Astrocyte (in vitro differentiated cells and primary cell): ENCODE data around the gene MLN. TPM values are rescaled to one million over a fixed set of nuclear protein-coding genes. Genes with fewer than 3 reads are reported as not detected.
A peak's percentile ranks its signal among the peaks of the same experiment; 100 is the strongest.

ENCODE experiments used
- DNase-seq: peaks from one replicate; pipeline ENCODE4 v3.0.0-alpha.2; 2010; ENCODE audit warnings: low read depth
- FAIRE-seq: peaks from 2 replicates; lab custom pipeline; 2011; peaks lifted over from hg19 to GRCh38; lab: Jason Lieb, UNC
- H2AFZ ChIP-seq: 2 replicates; pipeline ENCODE4 v1.6.0; 2012; ENCODE audit warnings: low read depth, low read length, inconsistent platforms
- H3K27ac ChIP-seq: 2 replicates; pipeline ENCODE4 v1.5.1; 2011; ENCODE audit warnings: low read depth, low read length, inconsistent platforms
- H3K27me3 ChIP-seq: 2 replicates; pipeline ENCODE4 v1.6.0; 2011; ENCODE audit warnings: low read length, inconsistent platforms; ENCODE audit not compliant: insufficient read depth
- H3K36me3 ChIP-seq: 2 replicates; pipeline ENCODE4 v1.5.1; 2011; ENCODE audit warnings: low read length, inconsistent platforms; ENCODE audit not compliant: insufficient read depth
- H3K4me1 ChIP-seq: 2 replicates; pipeline ENCODE4 v1.5.1; 2011; ENCODE audit warnings: low read length, inconsistent platforms; ENCODE audit not compliant: insufficient read depth
- H3K4me2 ChIP-seq: 2 replicates; pipeline ENCODE4 v1.6.0; 2012; ENCODE audit warnings: low read length, inconsistent platforms
- H3K4me3 ChIP-seq: 2 replicates; pipeline ENCODE4 v1.5.1; 2011; ENCODE audit warnings: low read depth, mild to moderate bottlenecking, low read length, inconsistent platforms; ENCODE audit not compliant: insufficient read depth
- H3K79me2 ChIP-seq: 2 replicates; pipeline ENCODE4 v1.6.0; 2012; ENCODE audit warnings: mild to moderate bottlenecking, low read length, inconsistent platforms; ENCODE audit not compliant: insufficient read depth
- H3K9ac ChIP-seq: 2 replicates; pipeline ENCODE4 v1.6.0; 2012; ENCODE audit warnings: mild to moderate bottlenecking, low read length, inconsistent platforms
- H3K9me3 ChIP-seq: 2 replicates; pipeline ENCODE4 v1.5.1; 2012; ENCODE audit warnings: low read depth, mild to moderate bottlenecking, low read length, inconsistent platforms; ENCODE audit not compliant: insufficient read depth
- H4K20me1 ChIP-seq: 2 replicates; pipeline ENCODE4 v1.6.0; 2012; ENCODE audit warnings: low read length, inconsistent platforms; ENCODE audit not compliant: insufficient read depth
- H3K27ac Mint-ChIP-seq: one replicate; pipeline ENCODE4 v1.8.0; 2021; ENCODE audit warnings: mild to moderate bottlenecking, mixed read lengths; ENCODE audit not compliant: unreplicated experiment
- H3K27me3 Mint-ChIP-seq: one replicate; pipeline ENCODE4 v1.8.0; 2021; ENCODE audit warnings: low read depth, mixed read lengths; ENCODE audit not compliant: unreplicated experiment
- H3K36me3 Mint-ChIP-seq: one replicate; pipeline ENCODE4 v1.8.0; 2021; ENCODE audit warnings: low read depth, mixed read lengths; ENCODE audit not compliant: unreplicated experiment
- H3K4me1 Mint-ChIP-seq: one replicate; pipeline ENCODE4 v1.8.0; 2021; ENCODE audit warnings: low read depth, mixed read lengths; ENCODE audit not compliant: unreplicated experiment
- H3K4me3 Mint-ChIP-seq: one replicate; pipeline ENCODE4 v1.8.0; 2021; ENCODE audit warnings: mild to moderate bottlenecking, moderate library complexity, mixed read lengths; ENCODE audit not compliant: unreplicated experiment
- H3K9me3 Mint-ChIP-seq: one replicate; pipeline ENCODE4 v1.8.0; 2021; ENCODE audit warnings: mild to moderate bottlenecking, mixed read lengths; ENCODE audit not compliant: unreplicated experiment
- EZH2 ChIP-seq: IDR thresholded peaks from 2 replicates; pipeline ENCODE4 v1.6.1; 2012; ENCODE audit warnings: mild to moderate bottlenecking, low read length, inconsistent platforms; ENCODE audit not compliant: insufficient read depth
- total RNA-seq: library from RNA; stranded (reverse); gene quantifications from 2 replicates; pipeline ENCODE4 v1.2.1, GENCODE V29; 2021
- TF ChIP-seq, protein P1 (sequence below): IDR thresholded peaks from 2 replicates; pipeline ENCODE4 v1.5.1; 2011; ENCODE audit warnings: low read depth, mild to moderate bottlenecking, inconsistent platforms, low read length, moderate library complexity; ENCODE audit not compliant: insufficient read depth

The MLN gene
- total RNA-seq, 1 donor from 2014 or later: not detected

- no peak overlapping the region for H3K4me3 ChIP-seq
- DNase-seq (peak; percentile 94), FAIRE-seq (peak; percentile 97)
- peaks cover 31% of the 10 kb centered on the region for H3K4me1 ChIP-seq
- H3K27ac ChIP-seq: peak overlapping the region; percentile 47
- Mint-ChIP-seq H3K36me3 (peaks cover 3% of the 10 kb centered on the region), H3K9me3 (peaks cover 3% of the 10 kb centered on the region), H3K4me1 (peaks cover 34% of the 10 kb centered on the region), H3K4me3 (peak overlapping the region; percentile 37), H3K27ac (peak overlapping the region; percentile 80), H3K27me3 (peaks cover 2% of the 10 kb centered on the region)
- no peaks in the 10 kb centered on the region for H3K9me3 ChIP-seq
- H2AFZ ChIP-seq: peak overlapping the region; percentile 7
- peak overlapping the region; percentile 66 for H3K4me2 ChIP-seq
- no peak for TF ChIP-seq EZH2
- TF ChIP-seq, protein P1, sequence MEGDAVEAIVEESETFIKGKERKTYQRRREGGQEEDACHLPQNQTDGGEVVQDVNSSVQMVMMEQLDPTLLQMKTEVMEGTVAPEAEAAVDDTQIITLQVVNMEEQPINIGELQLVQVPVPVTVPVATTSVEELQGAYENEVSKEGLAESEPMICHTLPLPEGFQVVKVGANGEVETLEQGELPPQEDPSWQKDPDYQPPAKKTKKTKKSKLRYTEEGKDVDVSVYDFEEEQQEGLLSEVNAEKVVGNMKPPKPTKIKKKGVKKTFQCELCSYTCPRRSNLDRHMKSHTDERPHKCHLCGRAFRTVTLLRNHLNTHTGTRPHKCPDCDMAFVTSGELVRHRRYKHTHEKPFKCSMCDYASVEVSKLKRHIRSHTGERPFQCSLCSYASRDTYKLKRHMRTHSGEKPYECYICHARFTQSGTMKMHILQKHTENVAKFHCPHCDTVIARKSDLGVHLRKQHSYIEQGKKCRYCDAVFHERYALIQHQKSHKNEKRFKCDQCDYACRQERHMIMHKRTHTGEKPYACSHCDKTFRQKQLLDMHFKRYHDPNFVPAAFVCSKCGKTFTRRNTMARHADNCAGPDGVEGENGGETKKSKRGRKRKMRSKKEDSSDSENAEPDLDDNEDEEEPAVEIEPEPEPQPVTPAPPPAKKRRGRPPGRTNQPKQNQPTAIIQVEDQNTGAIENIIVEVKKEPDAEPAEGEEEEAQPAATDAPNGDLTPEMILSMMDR: no peak
- no peaks in the 10 kb centered on the region for H3K36me3 ChIP-seq
- H3K79me2 ChIP-seq: no peaks in the 10 kb centered on the region
- H4K20me1 ChIP-seq: no peaks in the 10 kb centered on the region
- no peaks in the 10 kb centered on the region for H3K27me3 ChIP-seq
- peak overlapping the region; percentile 31 for H3K9ac ChIP-seq
These were observed 36.5 kb upstream of the MLN start for GRCh38 chr6:33840048-33840926.

GRCh38 chr6:33839399-33840047, 35.7 kb upstream of the MLN start:
- peaks cover 34% of the 10 kb centered on the region for H3K4me1 Mint-ChIP-seq
- H3K27ac ChIP-seq: peak overlapping the region; percentile 20

More at GRCh38 chr6:33839399-33840047, 35.7 kb upstream of the MLN start:
- peak overlapping the region; percentile 66 for H3K4me2 ChIP-seq
- H3K9me3 Mint-ChIP-seq: peaks cover under 1% of the 10 kb centered on the region
- H2AFZ ChIP-seq: peak overlapping the region; percentile 7
- peaks cover 3% of the 10 kb centered on the region for H3K36me3 Mint-ChIP-seq
- no peaks in the 10 kb centered on the region for H3K27me3 Mint-ChIP-seq
- TF ChIP-seq, protein P1: no peak
- no peak for TF ChIP-seq EZH2
- no peak for DNase-seq
- no peak overlapping the region for H3K4me3 ChIP-seq
- no peak for FAIRE-seq
- no peaks in the 10 kb centered on the region for H3K9me3 ChIP-seq
- H3K27me3 ChIP-seq: no peaks in the 10 kb centered on the region
- H4K20me1 ChIP-seq: no peaks in the 10 kb centered on the region
- H3K4me1 ChIP-seq: peaks cover 31% of the 10 kb centered on the region
- H3K79me2 ChIP-seq: no peaks in the 10 kb centered on the region
- H3K9ac ChIP-seq: no peak overlapping the region
- peak overlapping the region; percentile 37 for H3K4me3 Mint-ChIP-seq
- H3K36me3 ChIP-seq: no peaks in the 10 kb centered on the region
- peak overlapping the region; percentile 80 for H3K27ac Mint-ChIP-seq
